K562 (cell line): ENCODE data around the gene LCP2. TPM values are rescaled to one million over a fixed set of nuclear protein-coding genes. Genes with fewer than 3 reads are reported as not detected.

ENCODE experiments used
- BDP1 ChIP-seq: IDR thresholded peaks from 3 replicates; pipeline ENCODE4 v1.6.1; 2011; ENCODE audit not compliant: insufficient read length, insufficient read depth
- BRCA1 ChIP-seq, 2 experiments: fragments of 450-650 bp in 1 of 2; sonication (generic) in 1 of 2; formaldehyde crosslinking in 1 of 2; IDR thresholded peaks; 2 replicates each; pipeline versions ENCODE4 v1.5.0 to v1.6.1; 2017 to 2020; ENCODE audit warnings: mild to moderate bottlenecking in 1 of 2, missing genetic modification reagents in 1 of 2
- CTBP1 ChIP-seq: fragments of 450-650 bp; IDR thresholded peaks from 2 replicates; pipeline ENCODE4 v1.6.1; 2016; ENCODE audit warnings: borderline replicate concordance
- DEAF1 ChIP-seq: fragments of 450-650 bp; formaldehyde crosslinking; IDR thresholded peaks from 2 replicates; pipeline ENCODE4 v1.4.0; 2020; ENCODE audit warnings: mild to moderate bottlenecking, moderate library complexity
- ETS2 ChIP-seq: IDR thresholded peaks from 2 replicates; pipeline ENCODE4 v1.6.1; 2016; ENCODE audit warnings: borderline replicate concordance, missing genetic modification characterization, mild to moderate bottlenecking, moderate library complexity, missing compliant biosample characterization; ENCODE audit not compliant: poor library complexity, severe bottlenecking
- L3MBTL2 ChIP-seq: fragments of 450-650 bp; IDR thresholded peaks from 2 replicates; pipeline ENCODE4 v1.6.1; 2016; ENCODE audit warnings: mild to moderate bottlenecking, moderate library complexity
- MGA ChIP-seq: fragments of 450-650 bp; IDR thresholded peaks from 2 replicates; pipeline ENCODE4 v1.6.1; 2016; ENCODE audit warnings: mild to moderate bottlenecking, moderate library complexity
- PHTF2 ChIP-seq: fragments of 250-450 bp; sonication (Bioruptor Pico); IDR thresholded peaks from 2 replicates; pipeline ENCODE4 v1.5.0; 2021; ENCODE audit warnings: mild to moderate bottlenecking
- POU5F1 ChIP-seq: fragments of 150-350 bp; IDR thresholded peaks from 2 replicates; pipeline ENCODE4 v1.6.1; 2014; ENCODE audit warnings: borderline replicate concordance, low read length, low read depth, mild to moderate bottlenecking; ENCODE audit not compliant: partially characterized antibody
- TCF7L2 ChIP-seq: fragments of 150-350 bp; IDR thresholded peaks from 2 replicates; pipeline ENCODE4 v1.6.1; 2016; ENCODE audit warnings: low read depth, mild to moderate bottlenecking, low read length, moderate library complexity
- THRB ChIP-seq: fragments of 450-650 bp; formaldehyde crosslinking; conservative IDR thresholded peaks from 2 replicates; pipeline ENCODE4 v1.4.0; 2022; ENCODE audit warnings: mild to moderate bottlenecking, missing genetic modification characterization
- ZKSCAN8 ChIP-seq: fragments of 200-800 bp; sonication (Bioruptor generic); IDR thresholded peaks from 2 replicates; pipeline ENCODE4 v1.6.1; 2016; ENCODE audit warnings: missing genetic modification characterization, missing compliant biosample characterization
- polyA plus RNA-seq, 8 experiments: library from polyadenylated mRNA; depleted of rRNA in 4 of 8; stranded (reverse) in 5 of 8; unstranded in 3 of 8; fragments of >200 nt; fragmentation: Nextera tagmentation in 2 of 8; fragmentation: Illumina TruSeq in 1 of 8; extraction: Ambion mirVana in 2 of 8; extraction: Trizol in 1 of 8; gene quantifications; 2 replicates each; pipeline versions ENCODE4 v1.2.1 to v1.2.3, GENCODE V29; 2011 to 2014; ENCODE audit warnings: inconsistent platforms in 1 of 8, missing spikeins in 1 of 8
- total RNA-seq, 7 experiments: library from RNA; depleted of rRNA in 6 of 7; stranded (reverse); fragments of >200 nt in 6 of 7; fragmentation: Illumina TruSeq in 2 of 7; extraction: Trizol in 2 of 7; gene quantifications; 2 replicates each; pipeline versions ENCODE4 v1.2.1 to v1.2.3, GENCODE V29; 2011 to 2021; ENCODE audit warnings: low replicate concordance in 1 of 7

LCP2 gene
- total and polyA plus RNA-seq, 9 of the 15 experiments (the other 6 are each of a cell fraction or from before 2014, with no cell fraction given) = 4.0 to 31.3 (median 14.6) TPM

GRCh38 chr5:170307575-170308465, 10.2 kb upstream of the LCP2 start (continued):
- peak; percentile 95 for TF ChIP-seq MGA
- no peak for TF ChIP-seq ZKSCAN8 (CRISPR knock-in tag)
- peak; percentile 61 for TF ChIP-seq CTBP1
- 0 out of 2 replicates have a peak, but pooled peaks have one; percentile 55 for TF ChIP-seq THRB (CRISPR knock-in tag)
- TF ChIP-seq BRCA1 (IDR thresholded peaks at IDR 0.05) = no peak
- no peak for TF ChIP-seq BRCA1 (CRISPR knock-in tag; IDR thresholded peaks at IDR 0.05)
- TF ChIP-seq PHTF2 (CRISPR knock-in tag) = no peak
- no peak for TF ChIP-seq DEAF1 (CRISPR knock-in tag)
- TF ChIP-seq POU5F1 = no peak
- TF ChIP-seq L3MBTL2 = peak; percentile 95
- no peak for TF ChIP-seq ETS2 (tag)
- TF ChIP-seq TCF7L2 = no peak
- no peak for TF ChIP-seq BDP1
